Activated CD4-positive, alpha-beta T cell treated with anti-CD3 and anti-CD28 coated beads for 1 hour (primary cell): Measurements from ENCODE around the gene FAM13B.
"Not testable (repeated sequence)": the region's sequence is repeated elsewhere in the genome, so short reads cannot be mapped to it uniquely, and the experiment has no call there.

Experiments used
- DNase-seq: peaks from one replicate; pipeline ENCODE4 v3.0.0-alpha.2; 2020

The FAM13B gene

DNA sequence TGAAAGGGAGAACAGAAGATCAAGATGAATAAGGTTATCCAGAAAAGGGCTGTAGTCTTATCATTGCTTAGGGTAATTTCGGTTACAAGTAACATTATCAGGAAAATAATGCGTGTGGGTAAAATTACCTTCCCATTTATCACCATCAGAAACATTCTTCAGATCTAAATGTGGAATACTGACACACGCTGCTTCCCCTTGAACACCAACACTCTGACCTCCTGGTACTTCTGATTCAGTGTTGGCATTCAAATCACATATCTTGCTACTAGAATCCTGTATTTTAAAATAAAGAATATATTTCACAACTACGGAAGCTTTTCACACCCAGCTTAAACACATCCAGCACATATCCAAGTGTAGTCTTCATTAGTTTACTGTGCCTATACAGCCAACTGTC is 73.4 kb downstream of the FAM13B start:
- no peak for DNase-seq

- DNase-seq, result no peak
Measured at GRCh38 chr5:137957948-137958347, 74.9 kb downstream of the FAM13B start.

- no peak for DNase-seq
Measured at GRCh38 chr5:137954131-137954879, 78.6 kb downstream of the FAM13B start.

DNA sequence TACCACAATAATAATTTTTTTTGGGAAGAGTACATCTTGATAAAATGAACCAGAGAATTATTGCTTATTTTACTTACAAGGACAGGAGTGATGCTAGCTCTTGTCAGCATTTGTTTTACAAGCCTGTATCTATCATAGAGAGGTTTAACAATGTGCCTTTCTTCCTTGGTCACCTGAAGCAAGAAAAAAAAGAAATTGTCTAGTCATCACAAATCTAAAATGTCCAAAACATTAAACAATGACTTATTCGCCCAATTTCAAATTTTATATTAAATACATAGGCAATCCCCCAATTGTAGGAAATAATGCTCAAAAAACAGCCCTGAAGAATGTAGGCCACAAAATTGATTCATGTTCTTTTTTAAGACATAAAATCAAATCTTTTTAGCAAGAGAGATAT is 87.1 kb downstream of the FAM13B start:
- DNase-seq, result no peak

DNA sequence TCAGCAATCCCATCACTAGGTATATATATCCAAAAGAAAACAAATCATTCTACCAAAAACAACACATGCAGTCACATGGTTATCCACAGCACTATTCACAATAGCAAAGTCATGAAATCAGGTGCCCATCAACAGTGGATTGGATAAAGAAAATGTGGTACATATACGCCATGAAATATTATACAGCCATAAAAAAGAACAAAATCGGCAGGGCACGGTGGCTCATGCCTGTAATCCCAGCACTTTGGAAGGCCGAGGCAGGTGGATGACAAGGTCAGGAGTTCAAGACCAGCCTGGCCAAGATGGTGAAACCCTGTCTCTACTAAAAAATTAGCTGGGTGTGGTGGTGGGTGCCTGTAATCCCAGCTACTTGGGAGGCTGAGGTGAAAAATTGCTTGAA is 88.6 kb downstream of the FAM13B start:
- not testable (repeated sequence) for DNase-seq

- no peak for DNase-seq
Measured at GRCh38 chr5:137939331-137939730, 93.5 kb downstream of the FAM13B start.

GRCh38 chr5:137938751-137939143 is 94.1 kb downstream of the FAM13B start:
- no peak for DNase-seq

DNA sequence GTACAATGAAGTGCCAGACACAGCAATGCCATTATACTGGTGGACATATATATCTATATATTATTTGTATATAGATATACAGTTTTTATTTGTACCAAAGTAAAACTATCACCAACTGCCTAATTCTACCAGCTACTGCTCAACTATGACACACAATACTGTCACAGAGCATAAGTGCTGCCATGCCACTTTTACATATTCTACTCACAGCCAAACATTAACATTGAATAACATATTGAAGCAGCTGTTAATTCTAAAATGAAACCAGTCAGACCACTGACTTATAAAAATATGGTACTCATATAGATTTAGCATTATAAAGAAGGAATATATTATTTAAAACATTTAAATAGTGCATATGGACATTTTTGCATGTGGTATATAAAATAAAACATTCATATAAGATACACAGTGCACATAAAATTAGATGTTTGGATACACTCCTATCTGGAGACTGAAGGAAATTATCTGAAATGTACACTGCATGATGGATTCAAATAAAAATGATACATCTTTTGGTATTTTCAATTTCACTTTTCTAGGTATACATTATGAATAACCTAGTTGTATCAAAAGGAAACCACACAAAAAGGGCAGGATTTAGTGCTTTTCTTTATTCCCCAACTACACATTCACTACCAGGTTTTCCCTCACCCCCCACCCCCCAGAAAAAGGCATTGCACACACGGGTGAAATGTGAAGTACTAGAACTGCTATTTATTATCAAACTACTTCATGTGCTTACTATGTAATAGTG is 94.7 kb downstream of the FAM13B start:
- DNase-seq, result no peak

DNA sequence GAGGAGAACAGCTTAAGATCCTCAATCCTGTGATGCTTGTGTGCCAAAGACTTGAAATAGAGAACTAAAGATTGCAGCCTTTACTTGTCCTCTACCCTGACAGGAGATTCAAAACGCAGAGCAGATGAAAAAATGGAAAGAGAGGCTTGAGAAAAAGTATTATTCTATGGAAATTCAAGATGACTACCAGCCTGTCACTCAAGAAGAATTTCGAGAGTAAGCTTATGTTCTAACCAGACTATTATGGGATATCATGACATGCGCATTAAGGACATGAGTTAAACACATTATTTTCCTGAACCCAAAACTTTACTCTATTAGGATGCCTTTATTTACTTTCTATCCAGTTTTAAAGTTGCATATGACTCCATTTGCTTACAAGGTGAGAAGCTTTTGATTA is 97.2 kb downstream of the FAM13B start:
- DNase-seq, result no peak

DNA sequence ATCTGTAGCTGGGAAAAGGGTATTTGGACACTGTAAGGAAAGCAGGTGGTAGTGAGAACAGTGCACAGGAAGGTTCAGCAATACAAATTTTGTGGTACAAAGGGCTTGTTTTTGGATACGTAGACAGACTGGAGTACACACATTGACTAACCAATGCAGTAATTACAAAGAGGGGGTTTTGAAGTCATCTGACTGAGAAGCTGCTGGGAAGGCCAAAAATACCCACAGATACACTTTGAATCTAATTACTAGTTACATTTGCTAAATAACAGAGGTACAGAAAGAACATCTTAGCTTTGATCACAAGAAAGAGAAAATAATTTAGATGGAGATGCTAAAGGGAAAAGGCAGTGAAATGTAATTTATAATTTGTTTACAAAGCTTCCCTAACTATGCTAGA is 97.7 kb downstream of the FAM13B start:
- no peak for DNase-seq

GRCh38 chr5:137933491-137933911 is 99.4 kb downstream of the FAM13B start:
- no peak for DNase-seq

DNA sequence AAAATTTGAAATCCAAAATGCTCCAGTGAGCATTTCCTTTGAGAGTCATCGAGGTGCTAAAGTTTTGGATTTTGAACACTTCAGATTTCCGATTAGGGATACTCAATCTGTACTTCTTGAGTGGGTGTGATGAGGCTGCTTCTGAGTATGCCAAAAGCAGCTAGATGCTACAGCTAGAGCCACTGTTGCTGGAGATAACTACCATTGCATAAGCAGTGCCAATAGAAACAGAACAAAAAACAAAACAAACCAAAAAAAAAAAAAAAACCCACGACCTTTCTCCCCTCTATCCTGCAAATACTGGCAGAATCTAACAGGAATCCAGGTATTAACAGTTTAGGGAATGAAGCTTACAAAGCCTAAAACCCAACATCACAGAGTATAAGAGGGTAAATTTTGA is 100.1 kb downstream of the FAM13B start:
- no peak for DNase-seq

DNA sequence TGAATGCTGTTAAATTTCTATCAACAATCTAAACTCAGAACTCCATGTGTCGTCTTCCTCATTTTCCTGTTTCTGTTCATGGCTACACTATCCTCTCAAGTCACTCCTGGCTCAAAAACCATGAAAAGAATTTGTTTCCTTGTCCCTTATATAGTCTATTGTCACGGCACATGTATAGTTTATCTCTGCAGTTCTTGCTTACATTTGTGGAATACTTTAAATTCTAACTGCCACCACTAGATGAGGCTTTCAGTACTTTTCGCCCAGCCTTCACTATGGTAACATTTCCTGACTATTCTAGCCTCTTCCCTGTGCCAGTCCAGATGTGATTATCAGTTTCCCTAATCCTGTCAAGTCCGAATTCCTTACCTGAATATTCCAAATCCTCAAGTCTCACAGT is 109.0 kb downstream of the FAM13B start:
- DNase-seq, result no peak

GRCh38 chr5:137921931-137922330 is 110.9 kb downstream of the FAM13B start:
- no peak for DNase-seq

GRCh38 chr5:137916923-137917322 is 116.0 kb downstream of the FAM13B start:
- DNase-seq, result no peak

DNA sequence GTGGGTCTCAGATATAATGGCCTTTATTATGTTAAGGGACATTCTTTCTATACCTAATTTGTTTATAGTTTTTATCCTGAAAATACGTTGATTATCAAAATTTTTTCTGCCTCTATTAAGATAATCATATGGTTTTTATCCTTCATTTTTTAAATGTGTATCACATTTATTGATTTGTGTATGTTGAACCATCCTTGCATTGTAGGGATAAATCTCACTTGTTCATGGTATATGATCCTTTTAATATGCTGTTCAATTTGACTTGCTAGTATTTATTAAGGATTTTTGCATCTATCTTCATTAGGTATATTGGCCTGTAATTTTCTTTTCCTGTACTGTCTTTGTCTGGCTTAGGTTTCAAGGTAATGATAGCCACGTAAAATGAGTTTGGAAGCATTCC is 118.1 kb downstream of the FAM13B start:
- DNase-seq, result no peak

- no peak for DNase-seq
Measured at GRCh38 chr5:137902408-137903133, 130.3 kb downstream of the FAM13B start.

DNA sequence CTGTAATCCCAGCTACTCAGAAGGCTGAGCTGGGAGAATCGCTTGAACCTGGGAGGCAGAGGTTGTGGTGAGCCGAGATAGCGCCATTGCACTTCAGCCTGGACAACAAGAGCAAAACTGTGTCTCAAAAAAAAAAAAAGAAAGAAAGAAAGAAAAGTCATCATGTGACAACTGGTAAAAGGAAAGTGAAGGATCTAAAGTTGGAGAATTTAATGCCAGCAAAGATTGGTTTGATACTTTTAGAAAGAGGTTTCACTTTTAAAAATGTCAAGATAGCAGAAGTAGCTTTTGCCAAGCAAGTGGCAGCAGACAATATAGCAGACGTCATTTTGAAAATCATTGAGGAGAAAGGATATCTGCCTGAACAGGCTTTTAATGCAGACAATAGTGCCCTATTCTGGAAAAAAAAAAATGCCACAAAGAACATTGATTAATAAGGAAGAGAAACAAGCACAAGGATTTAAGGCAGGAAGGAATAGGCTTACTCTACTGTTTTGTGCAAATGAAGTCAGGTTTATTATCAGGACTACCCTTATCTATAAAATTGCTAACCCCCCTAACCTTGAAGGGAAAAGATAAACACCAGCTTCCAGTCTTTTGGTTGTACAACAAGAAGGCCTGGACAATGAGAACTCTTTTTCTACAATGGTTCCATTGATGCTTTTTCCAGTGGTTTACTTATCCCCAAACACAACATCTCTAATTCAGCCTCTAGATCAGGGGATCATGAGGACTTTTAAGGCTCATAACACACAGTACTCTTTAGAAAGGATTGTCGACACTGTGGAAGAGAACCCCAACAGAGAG is 131.7 kb downstream of the FAM13B start:
- DNase-seq, result no peak

DNA sequence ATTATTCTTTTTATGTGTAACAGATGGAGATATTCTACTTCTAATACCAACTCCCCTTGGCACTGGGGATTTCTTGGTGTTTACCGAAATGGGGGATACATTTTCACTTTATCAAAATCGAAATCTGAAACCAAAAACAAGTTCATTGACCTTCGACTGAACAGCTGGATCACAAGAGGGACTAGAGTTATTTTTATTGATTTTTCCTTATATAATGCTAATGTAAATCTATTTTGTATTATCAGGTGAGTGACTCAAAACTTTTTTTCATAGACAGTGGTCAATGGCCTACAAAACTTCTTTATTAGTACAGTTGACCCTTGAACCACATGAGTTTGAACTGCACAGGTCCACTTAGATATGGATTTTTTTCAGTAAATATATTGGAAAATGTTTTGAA is 133.4 kb downstream of the FAM13B start:
- no peak for DNase-seq

DNA sequence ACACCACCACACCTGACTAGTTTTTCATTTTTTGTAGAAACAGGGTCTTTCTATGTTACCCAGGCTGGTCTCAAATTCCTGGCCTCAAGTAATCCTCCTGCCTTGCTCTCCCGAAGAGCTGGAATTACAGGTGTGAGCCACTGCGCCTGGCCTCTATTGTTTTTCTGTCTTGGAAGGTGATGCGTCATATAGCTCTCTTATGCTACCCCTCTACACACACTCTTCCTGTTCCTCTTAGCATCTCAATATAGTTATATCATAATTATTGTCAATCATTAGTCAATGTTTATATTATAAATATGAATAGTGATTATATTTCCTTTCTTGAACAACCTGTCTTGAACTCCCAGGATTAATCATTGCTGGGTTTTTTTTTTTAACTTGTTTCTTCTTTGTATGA is 136.3 kb downstream of the FAM13B start:
- no peak for DNase-seq

DNA sequence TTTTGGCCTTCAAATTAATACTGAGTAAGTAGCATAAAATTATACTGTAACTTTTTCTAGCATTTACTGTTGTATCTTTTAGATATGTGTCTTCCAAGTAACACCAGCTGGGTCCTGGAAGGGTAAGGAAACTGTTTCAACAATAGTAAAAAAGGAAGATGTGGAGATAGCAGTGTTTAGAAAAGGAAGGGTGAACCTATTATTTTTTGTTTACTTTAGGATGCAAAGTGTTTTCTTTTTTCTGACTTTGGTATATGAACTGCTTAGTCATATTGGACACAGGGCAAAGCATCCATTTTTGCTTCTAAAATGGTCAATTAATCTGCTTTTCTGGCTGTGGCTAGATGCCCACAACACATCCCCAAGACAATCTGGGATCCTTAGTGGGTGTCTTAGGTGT is 138.3 kb downstream of the FAM13B start:
- no peak for DNase-seq

- no peak for DNase-seq
Measured at GRCh38 chr5:137891849-137892248, 141.0 kb downstream of the FAM13B start.

DNA sequence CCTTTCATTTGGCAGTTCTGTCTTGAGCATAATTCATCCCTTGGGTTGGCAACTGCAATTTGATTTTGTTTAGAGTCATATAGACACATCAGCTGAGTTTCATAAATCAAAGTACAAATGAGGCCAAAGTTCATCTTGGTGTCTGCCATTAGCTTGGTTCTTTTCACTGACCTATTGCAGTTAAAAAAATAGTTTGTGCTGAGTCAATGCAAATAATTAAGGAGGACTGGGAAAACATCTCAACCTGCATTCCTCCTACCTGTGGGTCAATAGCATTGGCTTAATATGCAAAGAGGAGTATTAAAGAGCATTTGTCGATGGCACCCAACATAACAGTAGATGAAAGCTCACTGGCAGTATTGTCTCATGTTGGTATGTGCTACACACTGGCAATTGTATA is 142.0 kb downstream of the FAM13B start:
- DNase-seq, result no peak
